RWPE1 (cell line): ENCODE measurements around the gene TSEN15.

ENCODE experiments used
- CTCF ChIA-PET: fragments of 350-600 bp; sonication (Branson Sonifier 250); formaldehyde crosslinking; extraction: SDS; loops from one replicate; lab custom pipeline; 2021; lab: Yijun Ruan, JAX
- POLR2A ChIA-PET: fragments of 400-600 bp; formaldehyde crosslinking; extraction: SDS; loops from one replicate; lab custom pipeline; 2020; ENCODE audit warnings: antibody characterized with exemption; ENCODE audit not compliant: low non-redundant PET; lab: Yijun Ruan, JAX
- DNase-seq: peaks from one replicate; pipeline ENCODE4 v3.0.0; 2012; ENCODE audit warnings: low spot score
- H3K27ac ChIP-seq: fragments of 450-650 bp; 2 replicates; pipeline ENCODE4 v1.5.1; 2017
- CTCF ChIP-seq: fragments of 450-650 bp; conservative IDR thresholded peaks from 2 replicates; pipeline ENCODE4 v1.5.1; 2017; ENCODE audit warnings: low read depth, mild to moderate bottlenecking

Gene TSEN15

GRCh38 chr1:184101141-184101540, 49.6 kb downstream of the TSEN15 start:
- ChIA-PET POLR2A (no interaction called here), CTCF (interaction anchor here (0.6 kb wide), 1 partner anchor 591 kb away, joined by 6 read pairs; no protein-coding TSS in a partner anchor)
- no peak for TF ChIP-seq CTCF
- no peak overlapping the region for H3K27ac ChIP-seq
- DNase-seq, result no peak

- CTCF ChIA-PET, result interaction anchor here (0.6 kb wide), 1 partner anchor 591 kb away, joined by 6 read pairs; no protein-coding TSS in a partner anchor
- POLR2A ChIA-PET, result no interaction called here
- no peak overlapping the region for H3K27ac ChIP-seq
- no peak for TF ChIP-seq CTCF
- DNase-seq, result no peak
Measured at GRCh38 chr1:184101571-184101970, 50.0 kb downstream of the TSEN15 start.

- no peak for DNase-seq
- H3K27ac ChIP-seq, result no peak overlapping the region
- ChIA-PET POLR2A (no interaction called here), CTCF (interaction anchor here (1.1 kb wide), 1 partner anchor 12 kb away, joined by 4 read pairs; no protein-coding TSS in a partner anchor)
- TF ChIP-seq CTCF, result no peak
Measured at GRCh38 chr1:184110272-184111204, 59.0 kb downstream of the TSEN15 start.

GRCh38 chr1:184112176-184112948, 60.8 kb downstream of the TSEN15 start:
- H3K27ac ChIP-seq, result no peak overlapping the region
- POLR2A ChIA-PET, result no interaction called here
- TF ChIP-seq CTCF, result no peak
- CTCF ChIA-PET, result interaction anchor here (0.6 to 0.7 kb wide), 2 partner anchors 110 kb away, joined by 3 to 6 read pairs; no protein-coding TSS in a partner anchor
- DNase-seq, result no peak

GRCh38 chr1:184113251-184113650, 61.7 kb downstream of the TSEN15 start:
- CTCF ChIA-PET, result interaction anchor here (0.6 to 0.7 kb wide), 2 partner anchors 110 to 460 kb away, joined by 4 to 6 read pairs; partner anchors contain the start of gene APOBEC4
- TF ChIP-seq CTCF, result no peak
- no peak overlapping the region for H3K27ac ChIP-seq

GRCh38 chr1:184114818-184115398, 63.4 kb downstream of the TSEN15 start:
- no peak for DNase-seq
- ChIA-PET POLR2A (no interaction called here), CTCF (interaction anchor here (0.6 kb wide), 2 partner anchors 74 to 986 kb away, joined by 3 read pairs; no protein-coding TSS in a partner anchor)
- no peak for TF ChIP-seq CTCF
- no peak overlapping the region for H3K27ac ChIP-seq

More at GRCh38 chr1:184113251-184113650, 61.7 kb downstream of the TSEN15 start:
- POLR2A ChIA-PET, result no interaction called here
- DNase-seq, result no peak
